ENCODE measurements around the gene ABCB11.

DNA sequence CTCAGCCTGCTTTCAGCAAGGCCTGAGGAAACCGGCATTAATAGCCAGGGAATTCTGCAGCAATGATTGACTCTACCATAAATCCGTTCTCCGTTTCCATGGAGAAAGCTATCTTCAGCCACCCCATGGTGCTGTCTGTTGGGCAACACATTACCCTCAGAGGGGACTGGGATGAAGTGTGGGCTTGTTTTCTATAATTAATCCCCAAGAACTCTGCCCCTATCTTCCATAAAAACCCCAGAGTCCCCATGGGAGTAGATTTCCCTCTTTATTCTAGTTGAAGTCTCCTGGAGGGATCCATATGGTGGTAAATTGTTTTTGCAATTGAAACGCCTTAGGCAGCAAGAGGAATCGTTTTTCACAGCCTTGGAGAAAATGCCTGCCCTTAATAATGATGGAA lies 120.8 kb downstream of the ABCB11 start:
- no peak for TF ChIP-seq CTCF (IDR thresholded peaks at IDR 0.05)
- no peak for TF ChIP-seq POLR2A (IDR thresholded peaks at IDR 0.05)
- no peak for TF ChIP-seq EP300 (IDR thresholded peaks at IDR 0.05)

Data from sigmoid colon (tissue), 4 donors.